Measurements from ENCODE around the gene NDUFS5. TPM values are rescaled to one million over a fixed set of nuclear protein-coding genes. Genes with fewer than 3 reads are reported as not detected.

The NDUFS5 gene
- total RNA-seq, 1 donor from 2014 or later, result 212 TPM

DNA sequence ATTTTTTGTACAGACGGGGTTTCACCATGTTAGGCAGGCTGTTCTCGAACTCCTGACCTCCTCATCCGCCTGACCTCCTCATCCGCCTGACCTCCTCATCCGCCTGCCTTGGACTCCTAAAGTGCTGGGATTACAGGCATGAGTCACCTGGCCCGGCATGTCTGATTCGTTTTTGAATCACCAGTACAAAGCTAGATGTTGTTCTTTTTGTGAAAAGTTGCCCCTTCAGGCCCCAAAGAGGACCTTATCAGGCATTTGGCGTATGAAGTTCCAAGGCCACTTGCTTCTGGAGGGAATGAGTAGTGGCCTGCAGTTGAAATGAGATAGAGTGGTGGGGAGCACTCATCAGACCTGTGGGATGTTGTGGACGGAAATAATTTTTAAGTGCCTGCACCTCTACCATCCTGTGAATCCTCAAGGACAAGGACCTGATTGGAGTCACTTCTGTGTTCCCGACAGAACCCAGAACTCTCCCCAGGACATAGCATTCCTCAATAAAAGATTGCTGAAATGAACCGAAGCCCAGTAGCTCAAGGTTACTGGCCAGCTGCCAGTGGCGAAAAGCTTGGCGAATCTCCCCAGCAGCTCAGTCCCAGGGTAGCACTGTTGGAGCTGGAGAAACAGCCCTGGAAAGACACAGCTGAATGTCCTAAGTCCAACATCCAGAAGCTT lies 50.1 kb downstream of the NDUFS5 start:
- Mint-ChIP-seq H3K27me3 (peaks cover 15% of the 10 kb centered on the region), H3K27ac (no peak overlapping the region), H3K4me1 (ENCODE audit: unreplicated experiment) (peaks cover 10% of the 10 kb centered on the region), H3K9me3 (no peaks in the 10 kb centered on the region), H3K36me3 (no peaks in the 10 kb centered on the region), H3K4me3 (no peak overlapping the region)
- DNase-seq (ENCODE audit: extremely low spot score, unreplicated experiment), result no peak
- TF ChIP-seq, protein P1, sequence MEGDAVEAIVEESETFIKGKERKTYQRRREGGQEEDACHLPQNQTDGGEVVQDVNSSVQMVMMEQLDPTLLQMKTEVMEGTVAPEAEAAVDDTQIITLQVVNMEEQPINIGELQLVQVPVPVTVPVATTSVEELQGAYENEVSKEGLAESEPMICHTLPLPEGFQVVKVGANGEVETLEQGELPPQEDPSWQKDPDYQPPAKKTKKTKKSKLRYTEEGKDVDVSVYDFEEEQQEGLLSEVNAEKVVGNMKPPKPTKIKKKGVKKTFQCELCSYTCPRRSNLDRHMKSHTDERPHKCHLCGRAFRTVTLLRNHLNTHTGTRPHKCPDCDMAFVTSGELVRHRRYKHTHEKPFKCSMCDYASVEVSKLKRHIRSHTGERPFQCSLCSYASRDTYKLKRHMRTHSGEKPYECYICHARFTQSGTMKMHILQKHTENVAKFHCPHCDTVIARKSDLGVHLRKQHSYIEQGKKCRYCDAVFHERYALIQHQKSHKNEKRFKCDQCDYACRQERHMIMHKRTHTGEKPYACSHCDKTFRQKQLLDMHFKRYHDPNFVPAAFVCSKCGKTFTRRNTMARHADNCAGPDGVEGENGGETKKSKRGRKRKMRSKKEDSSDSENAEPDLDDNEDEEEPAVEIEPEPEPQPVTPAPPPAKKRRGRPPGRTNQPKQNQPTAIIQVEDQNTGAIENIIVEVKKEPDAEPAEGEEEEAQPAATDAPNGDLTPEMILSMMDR (conservative IDR thresholded peaks at IDR 0.05), result no peak

DNA sequence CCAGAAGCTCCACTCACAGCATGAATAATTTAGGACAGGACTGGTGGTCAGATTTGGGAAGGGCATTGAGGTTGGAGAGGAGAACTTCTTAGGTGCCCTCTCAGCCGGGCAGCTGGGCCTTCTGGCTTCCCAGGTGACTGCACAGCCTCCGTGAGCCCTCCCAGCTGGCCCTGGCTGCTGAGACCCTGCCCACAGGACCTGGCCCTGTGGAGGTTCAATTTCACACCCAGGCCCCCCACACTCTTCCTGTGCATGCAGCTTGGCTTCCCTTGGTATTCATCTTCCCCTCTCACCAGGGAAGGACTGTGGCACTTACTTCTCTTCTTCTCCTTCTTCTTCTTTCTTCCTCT lies 50.6 kb downstream of the NDUFS5 start:
- H3K4me1 Mint-ChIP-seq (ENCODE audit: unreplicated experiment), result peaks cover 10% of the 10 kb centered on the region
- H3K4me3 Mint-ChIP-seq, result no peak overlapping the region
- H3K27me3 Mint-ChIP-seq, result peaks cover 15% of the 10 kb centered on the region
- TF ChIP-seq, protein P1 (conservative IDR thresholded peaks at IDR 0.05), result no peak
- H3K27ac Mint-ChIP-seq, result no peak overlapping the region
- H3K36me3 Mint-ChIP-seq, result no peaks in the 10 kb centered on the region
- H3K9me3 Mint-ChIP-seq, result no peaks in the 10 kb centered on the region
- DNase-seq (ENCODE audit: extremely low spot score, unreplicated experiment), result no peak

DNA sequence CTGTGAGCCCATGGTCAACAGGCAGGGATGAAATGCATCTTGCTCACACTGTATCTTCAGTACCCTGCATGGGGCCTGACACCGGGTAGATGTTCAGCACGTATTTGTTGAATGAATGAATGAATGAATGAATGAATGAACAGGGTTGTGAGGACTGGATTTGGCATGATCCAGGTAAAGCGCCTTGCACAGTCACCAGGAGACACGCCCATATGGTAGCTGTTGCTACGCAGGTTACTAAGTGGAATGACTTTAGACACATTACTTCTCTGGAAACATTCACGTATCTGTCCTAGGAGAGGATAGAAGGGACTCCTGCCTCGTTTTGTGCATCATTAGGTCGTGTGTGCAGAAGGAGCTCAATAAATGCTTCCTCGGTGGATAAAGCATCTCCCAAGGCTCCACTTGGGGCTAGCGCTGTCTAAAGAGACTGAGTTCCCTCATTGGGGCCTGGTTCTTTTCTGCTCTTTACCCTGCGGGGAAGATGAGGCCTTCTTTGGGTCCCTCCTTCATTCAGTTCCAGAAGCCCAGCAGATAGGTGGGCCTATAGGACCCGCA lies 54.2 kb downstream of the NDUFS5 start:
- Mint-ChIP-seq H3K9me3 (no peaks in the 10 kb centered on the region), H3K4me1 (ENCODE audit: unreplicated experiment) (peaks cover 13% of the 10 kb centered on the region), H3K36me3 (no peaks in the 10 kb centered on the region), H3K4me3 (peak overlapping the region; percentile 88), H3K27ac (peak overlapping the region; percentile 32), H3K27me3 (peaks cover 46% of the 10 kb centered on the region)
- DNase-seq (ENCODE audit: extremely low spot score, unreplicated experiment), result no peak
- TF ChIP-seq, protein P1 (conservative IDR thresholded peaks at IDR 0.05), result no peak

DNA sequence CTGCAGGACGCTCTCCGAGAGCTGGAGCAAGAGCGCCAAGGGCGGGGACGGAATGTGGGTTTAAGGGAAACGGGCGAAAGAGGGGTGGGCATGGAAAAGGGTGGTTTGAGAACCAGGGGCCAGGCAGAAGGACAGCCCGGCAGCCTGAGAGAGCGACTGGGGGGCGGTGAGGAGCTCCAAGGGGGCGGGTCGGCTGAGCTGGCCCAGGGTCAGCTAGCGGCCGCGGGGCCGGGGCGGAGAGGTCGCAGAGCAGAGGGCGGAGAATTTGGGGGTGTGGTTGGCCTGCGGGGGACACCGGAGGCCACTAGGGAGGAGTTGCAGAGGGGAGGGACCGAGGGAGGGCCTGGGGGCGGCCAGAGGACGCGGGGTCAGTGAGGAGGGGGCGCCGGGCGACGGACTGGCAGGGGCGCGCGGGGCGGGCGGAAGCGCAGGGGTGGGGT lies 54.7 kb downstream of the NDUFS5 start:
- TF ChIP-seq, protein P1 (conservative IDR thresholded peaks at IDR 0.05), result no peak
- peak; percentile 73 for DNase-seq (ENCODE audit: extremely low spot score, unreplicated experiment)
- peaks cover 51% of the 10 kb centered on the region for H3K27me3 Mint-ChIP-seq
- peak overlapping the region; percentile 32 for H3K27ac Mint-ChIP-seq
- peaks cover 14% of the 10 kb centered on the region for H3K4me1 Mint-ChIP-seq (ENCODE audit: unreplicated experiment)
- no peaks in the 10 kb centered on the region for H3K9me3 Mint-ChIP-seq
- H3K4me3 Mint-ChIP-seq, result peak overlapping the region; percentile 88
- no peaks in the 10 kb centered on the region for H3K36me3 Mint-ChIP-seq

DNA sequence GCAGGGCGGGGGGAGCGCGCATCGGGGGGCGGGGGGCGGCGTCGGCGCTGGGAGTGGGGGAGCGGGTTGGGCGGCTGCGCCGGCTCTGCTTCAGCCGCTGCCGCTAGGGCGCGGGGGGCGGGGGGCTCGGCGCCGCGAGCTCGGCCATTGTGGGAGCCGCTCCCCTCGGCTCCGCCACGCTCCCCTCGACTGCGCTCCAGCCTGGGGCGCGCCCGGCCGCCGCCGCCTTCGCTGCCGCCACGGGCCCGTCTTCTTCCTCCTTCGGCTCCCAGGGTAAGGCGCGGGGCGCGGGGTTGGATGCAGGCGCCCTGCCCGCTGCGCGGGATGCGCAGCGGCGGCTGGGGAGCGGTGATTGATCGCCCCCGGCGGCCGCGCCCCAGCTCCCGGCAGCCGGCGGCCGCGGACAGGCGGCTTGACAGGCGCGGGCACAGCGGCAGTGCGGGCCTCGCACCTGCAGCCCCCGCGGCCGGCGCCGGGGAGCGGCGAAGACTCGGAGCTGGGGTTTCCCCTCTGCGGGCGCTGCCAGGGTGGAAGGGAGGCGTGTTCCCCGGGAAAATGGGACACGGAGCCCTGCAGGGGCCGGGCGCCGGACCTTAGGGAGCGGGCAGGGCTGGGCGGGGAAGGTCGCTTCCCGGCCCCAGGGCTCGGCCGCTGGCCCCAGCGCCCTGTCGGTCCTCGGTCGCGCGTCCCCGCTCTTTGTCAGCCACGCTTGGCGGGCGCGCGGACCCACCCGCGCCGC lies 55.3 kb downstream of the NDUFS5 start:
- TF ChIP-seq, protein P1 (conservative IDR thresholded peaks at IDR 0.05), result peak; percentile 42
- peaks cover 55% of the 10 kb centered on the region for H3K27me3 Mint-ChIP-seq

More for the DNA sequence above, 55.3 kb downstream of the NDUFS5 start:
- Mint-ChIP-seq H3K4me3 (no peak overlapping the region), H3K36me3 (no peaks in the 10 kb centered on the region), H3K4me1 (ENCODE audit: unreplicated experiment) (peaks cover 19% of the 10 kb centered on the region), H3K27ac (no peak overlapping the region), H3K9me3 (no peaks in the 10 kb centered on the region)
- DNase-seq (ENCODE audit: extremely low spot score, unreplicated experiment), result peak; percentile 68
